Measurements from ENCODE around the gene ZDHHC14. TPM values are rescaled to one million over a fixed set of nuclear protein-coding genes. Genes with fewer than 3 reads are reported as not detected.
"Not testable (repeated sequence)": the region's sequence is repeated elsewhere in the genome, so short reads cannot be mapped to it uniquely, and the experiment has no call there.

ZDHHC14 gene
- polyA plus RNA-seq, 1 donor (not counting 4 experiments of a cell fraction or from before 2014, with no cell fraction given), result 6.4 TPM

DNA sequence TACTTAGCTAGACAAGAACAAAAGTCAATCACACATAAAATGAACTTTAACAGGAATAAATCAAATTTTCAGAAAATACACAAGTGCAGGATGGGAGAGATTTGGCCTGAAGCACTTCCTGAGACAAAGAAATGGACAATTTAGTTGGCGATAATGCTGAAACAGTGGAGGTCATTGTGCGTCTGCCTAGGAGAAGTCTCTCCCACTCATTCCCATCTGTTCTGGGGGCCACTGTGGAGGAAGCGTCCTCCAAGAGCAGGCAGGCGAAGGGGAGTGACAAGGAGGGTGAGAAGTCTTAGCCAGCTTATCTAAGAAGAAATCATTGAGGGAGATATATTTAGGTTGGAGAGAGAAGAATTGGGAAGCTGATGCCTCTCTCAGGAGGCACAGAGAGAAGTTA is 47.5 kb upstream of the ZDHHC14 start:
- Histone ChIP-seq H3K79me2 (ENCODE audit: control insufficient read depth, insufficient read depth, low read length) (no peaks in the 10 kb centered on the region), H3K27ac (ENCODE audit: control insufficient read depth, insufficient read depth, low read length) (no peak overlapping the region), H3K4me1 (ENCODE audit: control insufficient read depth, extremely low read depth, insufficient read depth, low read length) (peaks cover 28% of the 10 kb centered on the region), H3K27me3 (ENCODE audit: control insufficient read depth, extremely low read depth, insufficient read depth, low read length) (no peaks in the 10 kb centered on the region), H3K9me3 (ENCODE audit: control insufficient read depth, low read depth, low read length) (no peaks in the 10 kb centered on the region), H3K36me3 (ENCODE audit: control insufficient read depth in 2 of 2, extremely low read depth in 1 of 2, insufficient read depth in 2 of 2, low read length in 2 of 2) (no peaks in the 10 kb centered on the region), H3K9ac (ENCODE audit: control insufficient read depth, extremely low read depth, insufficient read depth, low read length) (no peak overlapping the region), H4K20me1 (ENCODE audit: control insufficient read depth, extremely low read depth, insufficient read depth, low read length) (no peaks in the 10 kb centered on the region), H3K9me1 (ENCODE audit: control insufficient read depth, extremely low read depth, insufficient read depth, low read length) (no peaks in the 10 kb centered on the region), H3K4me2 (ENCODE audit: control insufficient read depth, extremely low read depth, insufficient read depth, low read depth, low read length) (peak overlapping the region; percentile 55), H3K4me3 (ENCODE audit: control insufficient read depth in 2 of 3, extremely low read depth in 1 of 3, insufficient read depth in 2 of 3, low read depth in 1 of 3, low read length in 3 of 3) (no peak overlapping the region), H2AFZ (ENCODE audit: control insufficient read depth, low read length) (no peak overlapping the region)
- no peak for FAIRE-seq
- dilution Hi-C loops (cut with MboI; ENCODE audit: extremely low pct_ligation_motif_present, low sequenced_read_pairs), result no loop called here
- TF ChIP-seq EZH2 (IDR thresholded peaks at IDR 0.05; ENCODE audit: low read length), result no peak
- no peak for DNase-seq (ENCODE audit: low read depth, low spot score)

DNA sequence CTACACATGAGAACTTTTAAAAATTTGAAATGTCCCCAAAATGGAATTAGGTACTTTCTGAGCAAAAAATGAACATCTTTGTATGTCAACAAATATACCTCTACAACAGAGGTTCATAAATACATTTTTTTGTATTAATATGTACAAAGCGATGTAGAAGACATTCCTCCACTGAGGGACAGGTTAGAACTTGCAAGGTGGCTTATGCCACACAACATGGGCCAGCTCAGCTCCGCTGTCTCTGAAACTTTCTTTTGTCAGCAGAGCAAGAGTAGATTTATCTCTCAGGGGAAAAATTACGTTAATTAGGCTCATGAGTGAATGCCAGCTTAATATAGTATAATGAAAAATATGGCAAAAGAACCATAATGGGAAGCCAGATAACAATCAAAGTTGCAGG is 47.0 kb upstream of the ZDHHC14 start:
- H4K20me1 ChIP-seq (ENCODE audit: control insufficient read depth, extremely low read depth, insufficient read depth, low read length), result no peaks in the 10 kb centered on the region
- H3K27ac ChIP-seq (ENCODE audit: control insufficient read depth, insufficient read depth, low read length), result no peak overlapping the region
- H3K9ac ChIP-seq (ENCODE audit: control insufficient read depth, extremely low read depth, insufficient read depth, low read length), result no peak overlapping the region
- no peaks in the 10 kb centered on the region for H3K9me3 ChIP-seq (ENCODE audit: control insufficient read depth, low read depth, low read length)
- no peaks in the 10 kb centered on the region for H3K27me3 ChIP-seq (ENCODE audit: control insufficient read depth, extremely low read depth, insufficient read depth, low read length)
- H3K36me3 ChIP-seq (ENCODE audit: control insufficient read depth in 2 of 2, extremely low read depth in 1 of 2, insufficient read depth in 2 of 2, low read length in 2 of 2), result no peaks in the 10 kb centered on the region
- peak; percentile 78 for FAIRE-seq
- no peak for DNase-seq (ENCODE audit: low read depth, low spot score)
- TF ChIP-seq, protein P1, sequence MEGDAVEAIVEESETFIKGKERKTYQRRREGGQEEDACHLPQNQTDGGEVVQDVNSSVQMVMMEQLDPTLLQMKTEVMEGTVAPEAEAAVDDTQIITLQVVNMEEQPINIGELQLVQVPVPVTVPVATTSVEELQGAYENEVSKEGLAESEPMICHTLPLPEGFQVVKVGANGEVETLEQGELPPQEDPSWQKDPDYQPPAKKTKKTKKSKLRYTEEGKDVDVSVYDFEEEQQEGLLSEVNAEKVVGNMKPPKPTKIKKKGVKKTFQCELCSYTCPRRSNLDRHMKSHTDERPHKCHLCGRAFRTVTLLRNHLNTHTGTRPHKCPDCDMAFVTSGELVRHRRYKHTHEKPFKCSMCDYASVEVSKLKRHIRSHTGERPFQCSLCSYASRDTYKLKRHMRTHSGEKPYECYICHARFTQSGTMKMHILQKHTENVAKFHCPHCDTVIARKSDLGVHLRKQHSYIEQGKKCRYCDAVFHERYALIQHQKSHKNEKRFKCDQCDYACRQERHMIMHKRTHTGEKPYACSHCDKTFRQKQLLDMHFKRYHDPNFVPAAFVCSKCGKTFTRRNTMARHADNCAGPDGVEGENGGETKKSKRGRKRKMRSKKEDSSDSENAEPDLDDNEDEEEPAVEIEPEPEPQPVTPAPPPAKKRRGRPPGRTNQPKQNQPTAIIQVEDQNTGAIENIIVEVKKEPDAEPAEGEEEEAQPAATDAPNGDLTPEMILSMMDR (optimal IDR thresholded peaks at IDR 0.05 in 1 of 3, IDR thresholded peaks at IDR 0.05 in 1 of 3, conservative IDR thresholded peaks at IDR 0.05 in 1 of 3; ENCODE audit: extremely low read depth in 1 of 3, insufficient read depth in 2 of 3, low read length in 3 of 3), result no peak
- TF ChIP-seq EZH2 (IDR thresholded peaks at IDR 0.05; ENCODE audit: low read length), result no peak
- peak overlapping the region; percentile 55 for H3K4me2 ChIP-seq (ENCODE audit: control insufficient read depth, extremely low read depth, insufficient read depth, low read depth, low read length)
- no peaks in the 10 kb centered on the region for H3K79me2 ChIP-seq (ENCODE audit: control insufficient read depth, insufficient read depth, low read length)
- H3K4me3 ChIP-seq (ENCODE audit: control insufficient read depth in 2 of 3, extremely low read depth in 1 of 3, insufficient read depth in 2 of 3, low read depth in 1 of 3, low read length in 3 of 3), result no peak overlapping the region
- dilution Hi-C loops (cut with MboI; ENCODE audit: extremely low pct_ligation_motif_present, low sequenced_read_pairs), result no loop called here
- no peaks in the 10 kb centered on the region for H3K9me1 ChIP-seq (ENCODE audit: control insufficient read depth, extremely low read depth, insufficient read depth, low read length)
- peaks cover 24% of the 10 kb centered on the region for H3K4me1 ChIP-seq (ENCODE audit: control insufficient read depth, extremely low read depth, insufficient read depth, low read length)
- no peak overlapping the region for H2AFZ ChIP-seq (ENCODE audit: control insufficient read depth, low read length)

GRCh38 chr6:157335829-157336228 is 45.2 kb upstream of the ZDHHC14 start:
- no peak overlapping the region for H3K4me2 ChIP-seq (ENCODE audit: control insufficient read depth, extremely low read depth, insufficient read depth, low read depth, low read length)
- H4K20me1 ChIP-seq (ENCODE audit: control insufficient read depth, extremely low read depth, insufficient read depth, low read length), result no peaks in the 10 kb centered on the region
- H3K9me1 ChIP-seq (ENCODE audit: control insufficient read depth, extremely low read depth, insufficient read depth, low read length), result no peaks in the 10 kb centered on the region
- TF ChIP-seq, protein P1 (optimal IDR thresholded peaks at IDR 0.05 in 1 of 3, IDR thresholded peaks at IDR 0.05 in 1 of 3, conservative IDR thresholded peaks at IDR 0.05 in 1 of 3; ENCODE audit: extremely low read depth in 1 of 3, insufficient read depth in 2 of 3, low read length in 3 of 3), result no peak
- no peak for TF ChIP-seq EZH2 (IDR thresholded peaks at IDR 0.05; ENCODE audit: low read length)
- no peak overlapping the region for H3K27ac ChIP-seq (ENCODE audit: control insufficient read depth, insufficient read depth, low read length)
- H3K4me3 ChIP-seq (ENCODE audit: control insufficient read depth in 2 of 3, extremely low read depth in 1 of 3, insufficient read depth in 2 of 3, low read depth in 1 of 3, low read length in 3 of 3), result no peak overlapping the region
- dilution Hi-C loops (cut with MboI; ENCODE audit: extremely low pct_ligation_motif_present, low sequenced_read_pairs), result no loop called here
- no peaks in the 10 kb centered on the region for H3K79me2 ChIP-seq (ENCODE audit: control insufficient read depth, insufficient read depth, low read length)
- no peak for FAIRE-seq
- no peaks in the 10 kb centered on the region for H3K27me3 ChIP-seq (ENCODE audit: control insufficient read depth, extremely low read depth, insufficient read depth, low read length)
- H3K4me1 ChIP-seq (ENCODE audit: control insufficient read depth, extremely low read depth, insufficient read depth, low read length), result peaks cover 8% of the 10 kb centered on the region
- H2AFZ ChIP-seq (ENCODE audit: control insufficient read depth, low read length), result no peak overlapping the region
- no peaks in the 10 kb centered on the region for H3K36me3 ChIP-seq (ENCODE audit: control insufficient read depth in 2 of 2, extremely low read depth in 1 of 2, insufficient read depth in 2 of 2, low read length in 2 of 2)
- DNase-seq (ENCODE audit: low read depth, low spot score), result no peak
- no peak overlapping the region for H3K9ac ChIP-seq (ENCODE audit: control insufficient read depth, extremely low read depth, insufficient read depth, low read length)
- no peaks in the 10 kb centered on the region for H3K9me3 ChIP-seq (ENCODE audit: control insufficient read depth, low read depth, low read length)

GRCh38 chr6:157337276-157337675 is 43.7 kb upstream of the ZDHHC14 start:
- H3K27me3 ChIP-seq (ENCODE audit: control insufficient read depth, extremely low read depth, insufficient read depth, low read length); FAIRE-seq; H3K4me2 ChIP-seq (ENCODE audit: control insufficient read depth, extremely low read depth, insufficient read depth, low read depth, low read length); H4K20me1 ChIP-seq (ENCODE audit: control insufficient read depth, extremely low read depth, insufficient read depth, low read length); H3K9me3 ChIP-seq (ENCODE audit: control insufficient read depth, low read depth, low read length); H2AFZ ChIP-seq (ENCODE audit: control insufficient read depth, low read length); H3K4me3 ChIP-seq (ENCODE audit: control insufficient read depth in 2 of 3, extremely low read depth in 1 of 3, insufficient read depth in 2 of 3, low read depth in 1 of 3, low read length in 3 of 3); H3K4me1 ChIP-seq (ENCODE audit: control insufficient read depth, extremely low read depth, insufficient read depth, low read length); H3K9ac ChIP-seq (ENCODE audit: control insufficient read depth, extremely low read depth, insufficient read depth, low read length); dilution Hi-C loops (cut with MboI; ENCODE audit: extremely low pct_ligation_motif_present, low sequenced_read_pairs); H3K79me2 ChIP-seq (ENCODE audit: control insufficient read depth, insufficient read depth, low read length); H3K36me3 ChIP-seq (ENCODE audit: control insufficient read depth in 2 of 2, extremely low read depth in 1 of 2, insufficient read depth in 2 of 2, low read length in 2 of 2); DNase-seq (ENCODE audit: low read depth, low spot score); H3K9me1 ChIP-seq (ENCODE audit: control insufficient read depth, extremely low read depth, insufficient read depth, low read length); H3K27ac ChIP-seq (ENCODE audit: control insufficient read depth, insufficient read depth, low read length): not testable (repeated sequence)
